ENCODE results near the gene TMCO4. TPM values are rescaled to one million over a fixed set of nuclear protein-coding genes. Genes with fewer than 3 reads are reported as not detected.
"Not testable (repeated sequence)": the region's sequence is repeated elsewhere in the genome, so short reads cannot be mapped to it uniquely, and the experiment has no call there.

TMCO4 gene
- total RNA-seq, 1 donor from 2014 or later = 1.8 TPM

DNA sequence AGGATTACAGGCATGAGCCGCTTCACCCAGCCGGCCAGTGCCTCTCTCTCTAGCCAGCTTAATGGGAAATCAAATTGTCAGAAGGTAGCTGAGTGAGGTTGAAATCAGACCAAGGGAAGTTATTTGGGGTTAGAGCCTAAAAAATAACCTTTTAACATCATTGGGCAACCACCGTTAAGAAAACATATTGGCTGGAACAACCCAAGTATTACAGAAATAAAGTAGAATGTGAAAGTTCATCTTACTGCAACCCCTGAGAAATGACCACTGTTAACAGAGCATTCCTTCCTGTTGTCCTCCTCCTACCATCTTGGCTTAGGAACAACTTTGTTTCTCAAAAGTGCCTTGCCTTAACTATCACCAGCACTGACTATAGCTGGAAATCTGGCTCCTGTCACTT lies 18.6 kb upstream of the TMCO4 start:
- H3K4me3 Mint-ChIP-seq (ENCODE audit: unreplicated experiment) = no peak overlapping the region
- Histone ChIP-seq H3K4me2 (ENCODE audit: low read length) (no peak overlapping the region), H3K9ac (ENCODE audit: low read length) (no peak overlapping the region), H3K36me3 (ENCODE audit: insufficient read depth, low read length) (no peaks in the 10 kb centered on the region), H3K79me2 (ENCODE audit: insufficient read depth, low read length) (no peaks in the 10 kb centered on the region), H3K27me3 (ENCODE audit: insufficient read depth, low read length) (no peaks in the 10 kb centered on the region), H4K20me1 (ENCODE audit: insufficient read depth, low read length) (no peaks in the 10 kb centered on the region), H3K4me3 (ENCODE audit: insufficient read depth, low read depth, low read length) (no peak overlapping the region), H3K27ac (ENCODE audit: low read depth, low read length) (no peak overlapping the region), H2AFZ (ENCODE audit: low read depth, low read length) (no peak overlapping the region), H3K9me3 (ENCODE audit: insufficient read depth, low read depth, low read length) (no peaks in the 10 kb centered on the region), H3K4me1 (ENCODE audit: insufficient read depth, low read length) (no peaks in the 10 kb centered on the region)
- H3K27ac Mint-ChIP-seq (ENCODE audit: unreplicated experiment) = no peak overlapping the region
- DNase-seq (ENCODE audit: low read depth) = no peak
- no peak for FAIRE-seq
- peaks cover 37% of the 10 kb centered on the region for H3K27me3 Mint-ChIP-seq (ENCODE audit: low read depth, unreplicated experiment)
- TF ChIP-seq EZH2 (IDR thresholded peaks at IDR 0.05; ENCODE audit: insufficient read depth, low read length) = no peak
- TF ChIP-seq, protein P1, sequence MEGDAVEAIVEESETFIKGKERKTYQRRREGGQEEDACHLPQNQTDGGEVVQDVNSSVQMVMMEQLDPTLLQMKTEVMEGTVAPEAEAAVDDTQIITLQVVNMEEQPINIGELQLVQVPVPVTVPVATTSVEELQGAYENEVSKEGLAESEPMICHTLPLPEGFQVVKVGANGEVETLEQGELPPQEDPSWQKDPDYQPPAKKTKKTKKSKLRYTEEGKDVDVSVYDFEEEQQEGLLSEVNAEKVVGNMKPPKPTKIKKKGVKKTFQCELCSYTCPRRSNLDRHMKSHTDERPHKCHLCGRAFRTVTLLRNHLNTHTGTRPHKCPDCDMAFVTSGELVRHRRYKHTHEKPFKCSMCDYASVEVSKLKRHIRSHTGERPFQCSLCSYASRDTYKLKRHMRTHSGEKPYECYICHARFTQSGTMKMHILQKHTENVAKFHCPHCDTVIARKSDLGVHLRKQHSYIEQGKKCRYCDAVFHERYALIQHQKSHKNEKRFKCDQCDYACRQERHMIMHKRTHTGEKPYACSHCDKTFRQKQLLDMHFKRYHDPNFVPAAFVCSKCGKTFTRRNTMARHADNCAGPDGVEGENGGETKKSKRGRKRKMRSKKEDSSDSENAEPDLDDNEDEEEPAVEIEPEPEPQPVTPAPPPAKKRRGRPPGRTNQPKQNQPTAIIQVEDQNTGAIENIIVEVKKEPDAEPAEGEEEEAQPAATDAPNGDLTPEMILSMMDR (IDR thresholded peaks at IDR 0.05; ENCODE audit: insufficient read depth, low read depth, low read length) = no peak
- H3K4me1 Mint-ChIP-seq (ENCODE audit: low read depth, unreplicated experiment) = no peaks in the 10 kb centered on the region
- no peaks in the 10 kb centered on the region for H3K9me3 Mint-ChIP-seq (ENCODE audit: unreplicated experiment)
- no peaks in the 10 kb centered on the region for H3K36me3 Mint-ChIP-seq (ENCODE audit: low read depth, unreplicated experiment)

DNA sequence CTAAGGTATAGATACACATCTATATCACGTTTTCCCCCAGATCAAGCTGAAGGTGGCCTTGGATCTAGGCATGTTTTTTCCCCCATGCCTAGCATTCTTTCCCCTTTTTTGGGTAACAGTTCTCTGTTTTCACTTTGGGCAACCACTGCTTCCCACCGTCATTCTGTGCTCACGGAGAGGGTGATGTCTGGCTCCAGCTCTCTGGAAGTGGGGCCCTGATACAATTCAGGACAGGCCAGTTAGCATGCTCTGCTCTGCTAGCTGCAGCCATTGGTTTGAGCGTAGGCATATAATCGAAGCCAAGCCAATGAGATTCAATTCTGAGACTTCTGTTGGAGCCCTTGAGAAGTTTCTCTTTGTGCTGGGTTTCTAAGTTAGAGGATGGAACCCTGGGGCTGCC lies 17.4 kb upstream of the TMCO4 start:
- H3K4me2 ChIP-seq (ENCODE audit: low read length) = no peak overlapping the region
- H3K4me1 ChIP-seq (ENCODE audit: insufficient read depth, low read length) = no peaks in the 10 kb centered on the region
- H3K36me3 Mint-ChIP-seq (ENCODE audit: low read depth, unreplicated experiment) = no peaks in the 10 kb centered on the region
- H3K27ac Mint-ChIP-seq (ENCODE audit: unreplicated experiment) = no peak overlapping the region
- no peaks in the 10 kb centered on the region for H3K4me1 Mint-ChIP-seq (ENCODE audit: low read depth, unreplicated experiment)
- peaks cover 33% of the 10 kb centered on the region for H3K27me3 Mint-ChIP-seq (ENCODE audit: low read depth, unreplicated experiment)
- no peaks in the 10 kb centered on the region for H3K79me2 ChIP-seq (ENCODE audit: insufficient read depth, low read length)
- no peak overlapping the region for H3K4me3 ChIP-seq (ENCODE audit: insufficient read depth, low read depth, low read length)
- no peak overlapping the region for H3K27ac ChIP-seq (ENCODE audit: low read depth, low read length)
- no peak overlapping the region for H3K4me3 Mint-ChIP-seq (ENCODE audit: unreplicated experiment)
- no peak overlapping the region for H2AFZ ChIP-seq (ENCODE audit: low read depth, low read length)
- no peaks in the 10 kb centered on the region for H4K20me1 ChIP-seq (ENCODE audit: insufficient read depth, low read length)
- no peak for DNase-seq (ENCODE audit: low read depth)
- FAIRE-seq = no peak
- no peak overlapping the region for H3K9ac ChIP-seq (ENCODE audit: low read length)
- no peaks in the 10 kb centered on the region for H3K36me3 ChIP-seq (ENCODE audit: insufficient read depth, low read length)
- TF ChIP-seq, protein P1 (IDR thresholded peaks at IDR 0.05; ENCODE audit: insufficient read depth, low read depth, low read length) = no peak
- TF ChIP-seq EZH2 (IDR thresholded peaks at IDR 0.05; ENCODE audit: insufficient read depth, low read length) = no peak
- H3K9me3 ChIP-seq (ENCODE audit: insufficient read depth, low read depth, low read length) = no peaks in the 10 kb centered on the region
- no peaks in the 10 kb centered on the region for H3K27me3 ChIP-seq (ENCODE audit: insufficient read depth, low read length)
- no peaks in the 10 kb centered on the region for H3K9me3 Mint-ChIP-seq (ENCODE audit: unreplicated experiment)

DNA sequence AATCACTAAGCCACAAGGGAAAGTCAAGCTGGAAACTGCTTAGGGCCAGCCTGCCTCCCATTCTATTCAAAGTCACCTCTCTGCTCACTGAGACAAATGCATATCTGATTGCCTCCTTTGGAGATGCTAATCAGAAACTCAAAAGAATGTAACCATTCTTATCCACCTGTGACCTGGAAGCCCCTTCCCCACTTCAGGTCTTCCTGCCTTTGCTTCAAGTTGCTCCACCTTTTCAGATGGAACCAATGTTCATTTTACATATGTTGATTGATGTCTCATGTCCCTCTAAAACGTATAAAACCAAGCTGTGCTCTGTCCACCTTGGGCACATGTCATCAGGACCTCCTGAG lies 17.0 kb upstream of the TMCO4 start:
- not testable (repeated sequence) for FAIRE-seq; H3K79me2 ChIP-seq (ENCODE audit: insufficient read depth, low read length)

More for the DNA sequence above, 17.0 kb upstream of the TMCO4 start:
- DNase-seq (ENCODE audit: low read depth); H2AFZ ChIP-seq (ENCODE audit: low read depth, low read length); H3K36me3 Mint-ChIP-seq (ENCODE audit: low read depth, unreplicated experiment); H3K4me1 Mint-ChIP-seq (ENCODE audit: low read depth, unreplicated experiment); H4K20me1 ChIP-seq (ENCODE audit: insufficient read depth, low read length); H3K9me3 Mint-ChIP-seq (ENCODE audit: unreplicated experiment); H3K9ac ChIP-seq (ENCODE audit: low read length); H3K27ac ChIP-seq (ENCODE audit: low read depth, low read length); H3K4me2 ChIP-seq (ENCODE audit: low read length); H3K4me1 ChIP-seq (ENCODE audit: insufficient read depth, low read length); H3K27ac Mint-ChIP-seq (ENCODE audit: unreplicated experiment); H3K36me3 ChIP-seq (ENCODE audit: insufficient read depth, low read length); H3K9me3 ChIP-seq (ENCODE audit: insufficient read depth, low read depth, low read length); H3K27me3 ChIP-seq (ENCODE audit: insufficient read depth, low read length); H3K4me3 ChIP-seq (ENCODE audit: insufficient read depth, low read depth, low read length): not testable (repeated sequence)
- Mint-ChIP-seq H3K27me3 (ENCODE audit: low read depth, unreplicated experiment) (peaks cover 28% of the 10 kb centered on the region), H3K4me3 (ENCODE audit: unreplicated experiment) (peak overlapping the region; percentile 30)
